ENCODE results near the gene LAMA4.

LAMA4 gene

DNA sequence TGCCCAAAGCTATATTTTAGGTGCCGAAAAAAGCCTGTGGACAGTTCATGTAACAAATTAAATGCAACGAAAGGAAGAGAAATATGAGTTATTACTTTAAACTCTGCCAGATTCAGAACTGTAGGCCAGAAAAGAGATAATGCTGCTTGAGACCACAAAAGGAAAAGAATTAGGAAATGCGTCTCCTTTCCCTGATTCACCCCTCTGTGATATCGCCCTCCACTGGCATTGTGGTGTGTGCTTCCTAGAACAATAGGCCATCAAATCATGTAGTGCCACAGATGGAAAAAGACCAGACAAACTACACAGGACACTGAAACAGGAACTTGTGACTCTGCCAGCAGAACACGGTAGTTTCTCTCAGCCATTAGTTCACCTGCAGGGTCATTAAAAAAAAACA, 14.7 kb upstream of the LAMA4 start:
- no peak for DNase-seq (ENCODE audit: low read depth in 1 of 2, low spot score in 1 of 2)
- no peak for TF ChIP-seq JUND (IDR thresholded peaks at IDR 0.05; ENCODE audit: low read depth)
- in situ Hi-C loops (cut with HindIII; ENCODE audit: low pct_unique_long_range_greater_than_20kb, low sequenced_read_pairs) = no loop called here

DNA sequence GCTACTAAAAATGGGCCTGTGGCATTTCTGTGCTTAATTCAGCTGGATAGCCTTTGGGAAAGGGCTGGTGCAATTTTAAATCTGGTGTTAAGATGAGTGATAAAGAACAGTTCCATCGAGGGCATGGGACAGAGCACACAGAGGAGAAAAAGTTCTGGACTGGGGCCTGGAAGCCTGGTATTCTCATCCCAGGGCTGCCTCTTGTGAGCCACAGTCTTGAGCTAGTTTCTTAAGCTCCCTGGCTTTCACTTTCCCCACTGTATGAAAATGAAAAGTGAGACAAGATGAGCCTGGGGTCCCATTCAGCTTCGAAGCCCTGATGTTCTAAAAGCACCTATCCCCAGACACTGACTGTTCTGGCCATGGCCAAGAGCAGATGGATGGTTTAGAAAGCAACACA, 14.3 kb upstream of the LAMA4 start:
- no peak for DNase-seq (ENCODE audit: low read depth in 1 of 2, low spot score in 1 of 2)
- in situ Hi-C loops (cut with HindIII; ENCODE audit: low pct_unique_long_range_greater_than_20kb, low sequenced_read_pairs) = no loop called here
- TF ChIP-seq JUND (IDR thresholded peaks at IDR 0.05; ENCODE audit: low read depth) = no peak

GRCh38 chr6:112268019-112268418, 13.7 kb upstream of the LAMA4 start:
- no peak for TF ChIP-seq JUND (IDR thresholded peaks at IDR 0.05; ENCODE audit: low read depth)
- DNase-seq (ENCODE audit: low read depth in 1 of 2, low spot score in 1 of 2) = no peak
- in situ Hi-C loops (cut with HindIII; ENCODE audit: low pct_unique_long_range_greater_than_20kb, low sequenced_read_pairs) = no loop called here

- no peak for TF ChIP-seq JUND (IDR thresholded peaks at IDR 0.05; ENCODE audit: low read depth)
- in situ Hi-C loops (cut with HindIII; ENCODE audit: low pct_unique_long_range_greater_than_20kb, low sequenced_read_pairs) = no loop called here
- no peak for DNase-seq (ENCODE audit: low read depth in 1 of 2, low spot score in 1 of 2)
Measured at GRCh38 chr6:112266331-112266730, 12.0 kb upstream of the LAMA4 start.

DNA sequence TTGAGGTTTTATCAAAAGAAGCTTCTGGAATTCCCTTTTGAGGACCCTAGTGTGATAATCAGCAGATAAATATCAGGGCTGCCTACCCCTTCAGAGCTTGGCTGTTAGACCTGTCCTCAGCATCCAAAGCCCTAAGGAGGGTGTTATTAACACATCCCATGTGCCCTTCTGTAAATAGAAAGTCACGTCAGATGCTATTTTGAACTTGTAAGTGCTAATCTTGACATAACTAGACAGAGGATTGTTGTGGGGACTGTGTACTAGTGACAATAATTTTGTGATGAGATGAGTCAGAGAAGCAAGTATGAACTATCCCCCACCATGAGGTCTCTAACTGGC, 4.9 kb upstream of the LAMA4 start:
- in situ Hi-C loops (cut with HindIII; ENCODE audit: low pct_unique_long_range_greater_than_20kb, low sequenced_read_pairs) = no loop called here
- no peak for TF ChIP-seq JUND (IDR thresholded peaks at IDR 0.05; ENCODE audit: low read depth)
- no peak for DNase-seq (ENCODE audit: low read depth in 1 of 2, low spot score in 1 of 2)

DNA sequence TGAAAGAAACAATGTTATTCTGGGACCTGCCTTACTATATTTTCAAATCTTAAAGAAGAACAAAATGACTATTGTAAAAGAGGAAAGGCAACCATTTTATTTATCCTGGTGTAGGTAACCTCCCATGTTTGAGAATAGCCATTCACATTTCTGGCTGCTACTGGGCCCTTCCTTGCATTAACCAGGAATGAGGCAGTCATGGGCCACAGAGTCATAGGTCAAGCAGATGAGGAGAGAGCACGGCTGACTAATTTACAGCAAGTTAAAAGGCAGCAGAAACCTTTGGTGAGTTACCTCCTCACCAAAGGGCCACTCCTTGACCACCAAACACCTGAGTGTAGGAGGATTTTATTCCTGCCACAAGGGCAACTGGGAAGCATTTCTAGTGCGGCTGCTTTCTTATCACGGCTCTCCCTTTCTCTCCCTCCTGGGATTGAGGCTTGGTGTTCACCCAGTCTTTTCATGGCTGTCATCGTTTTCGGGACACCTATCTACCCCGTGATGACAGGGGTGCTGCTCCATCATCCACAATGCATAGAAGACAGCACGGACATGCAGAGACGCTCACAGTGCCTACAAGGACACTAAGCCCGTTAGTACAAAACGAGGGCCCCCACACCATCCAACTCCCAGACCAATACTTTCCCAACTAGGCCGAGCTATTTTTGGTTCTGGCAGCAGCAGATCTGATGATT, 4.4 kb upstream of the LAMA4 start:
- no peak for DNase-seq (ENCODE audit: low read depth in 1 of 2, low spot score in 1 of 2)
- in situ Hi-C loops (cut with HindIII; ENCODE audit: low pct_unique_long_range_greater_than_20kb, low sequenced_read_pairs) = no loop called here
- TF ChIP-seq JUND (IDR thresholded peaks at IDR 0.05; ENCODE audit: low read depth) = no peak

DNA sequence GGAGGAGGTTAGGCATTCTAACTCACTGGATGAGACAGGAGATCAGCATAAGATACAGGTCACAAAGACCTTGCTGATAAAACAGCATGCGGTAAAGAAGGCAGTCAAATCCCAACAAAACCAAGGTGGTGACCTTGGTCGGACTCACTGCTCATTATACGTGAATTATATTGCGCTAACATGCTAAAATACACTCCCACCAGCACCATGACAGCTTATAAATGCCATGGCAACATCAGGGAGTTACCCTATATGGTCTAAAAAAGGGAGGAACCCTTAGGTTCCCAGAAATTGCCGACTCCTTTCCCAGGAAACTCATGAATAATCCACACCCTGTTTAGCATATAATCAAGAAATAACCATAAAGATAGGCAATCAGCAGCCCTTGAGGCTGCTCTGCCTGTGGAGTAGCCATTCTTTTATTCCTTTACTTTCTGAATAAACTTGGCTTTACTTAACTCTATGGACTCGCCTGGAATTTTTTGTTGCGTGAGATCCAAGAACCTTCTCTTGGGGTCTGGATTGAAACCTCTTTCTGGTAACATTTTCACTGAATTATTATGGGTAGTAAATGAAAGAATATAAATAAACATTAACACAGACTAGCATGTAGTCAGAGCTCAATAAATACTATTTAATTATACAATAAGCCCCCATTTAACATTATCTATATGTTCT, 3.0 kb upstream of the LAMA4 start:
- DNase-seq (ENCODE audit: low read depth in 1 of 2, low spot score in 1 of 2) = no peak
- in situ Hi-C loops (cut with HindIII; ENCODE audit: low pct_unique_long_range_greater_than_20kb, low sequenced_read_pairs) = no loop called here
- no peak for TF ChIP-seq JUND (IDR thresholded peaks at IDR 0.05; ENCODE audit: low read depth)

- DNase-seq (ENCODE audit: low read depth in 1 of 2, low spot score in 1 of 2) = no peak
- in situ Hi-C loops (cut with HindIII; ENCODE audit: low pct_unique_long_range_greater_than_20kb, low sequenced_read_pairs) = no loop called here
- TF ChIP-seq JUND (IDR thresholded peaks at IDR 0.05; ENCODE audit: low read depth) = no peak
Measured at GRCh38 chr6:112254921-112255320, 554 bp upstream of the LAMA4 start.

GRCh38 chr6:112253498-112253840, 898 bp downstream of the LAMA4 start:
- no peak for TF ChIP-seq JUND (IDR thresholded peaks at IDR 0.05; ENCODE audit: low read depth)
- in situ Hi-C loops (cut with HindIII; ENCODE audit: low pct_unique_long_range_greater_than_20kb, low sequenced_read_pairs) = no loop called here
- peak in 1 of 2 experiments; percentile 23 for DNase-seq (ENCODE audit: low read depth in 1 of 2, low spot score in 1 of 2)

DNA sequence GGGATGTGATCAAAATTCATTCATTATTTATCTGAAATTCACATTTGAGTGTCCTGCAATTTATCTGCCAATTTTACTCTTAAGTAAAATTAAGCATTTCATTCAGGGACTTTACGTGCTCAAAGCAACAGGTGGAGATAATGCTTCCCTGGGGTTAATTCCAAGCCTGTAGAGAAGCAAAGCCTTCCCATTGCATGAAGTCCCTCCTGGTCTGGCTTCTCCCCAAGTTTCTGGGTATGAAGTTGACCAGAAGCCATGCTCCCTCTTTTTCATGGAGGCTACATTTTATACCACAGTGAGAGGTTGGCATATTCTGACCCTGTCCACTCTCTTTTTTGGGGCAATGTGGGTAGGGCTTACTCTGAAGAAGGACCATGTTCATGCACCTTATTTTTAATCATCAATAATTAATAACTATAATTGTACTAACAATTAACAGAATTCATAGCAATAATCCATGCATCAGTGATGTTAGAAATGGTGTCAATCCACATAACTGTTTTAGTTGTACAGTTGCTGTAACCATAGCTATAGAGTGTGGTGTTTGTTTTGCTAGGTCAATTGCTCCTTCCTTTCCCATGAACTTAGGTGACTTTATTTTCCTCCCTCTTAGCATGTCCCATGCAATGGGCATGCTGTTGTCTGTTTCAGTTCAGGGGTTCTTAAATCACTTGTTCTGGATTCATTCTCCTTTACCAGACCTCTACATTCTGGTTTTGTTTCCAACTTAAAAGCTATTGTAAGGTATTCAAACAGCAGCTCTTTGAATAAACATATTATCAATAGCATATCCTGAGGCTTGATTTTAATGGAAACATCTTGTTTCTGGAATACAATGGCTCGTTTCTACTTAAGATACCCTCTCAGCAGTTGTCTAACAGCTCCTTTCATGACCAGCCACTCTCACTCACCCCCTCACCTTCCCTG, 1.5 kb downstream of the LAMA4 start:
- TF ChIP-seq JUND (IDR thresholded peaks at IDR 0.05; ENCODE audit: low read depth) = no peak
- no peak for DNase-seq (ENCODE audit: low read depth in 1 of 2, low spot score in 1 of 2)
- in situ Hi-C loops (cut with HindIII; ENCODE audit: low pct_unique_long_range_greater_than_20kb, low sequenced_read_pairs) = no loop called here

DNA sequence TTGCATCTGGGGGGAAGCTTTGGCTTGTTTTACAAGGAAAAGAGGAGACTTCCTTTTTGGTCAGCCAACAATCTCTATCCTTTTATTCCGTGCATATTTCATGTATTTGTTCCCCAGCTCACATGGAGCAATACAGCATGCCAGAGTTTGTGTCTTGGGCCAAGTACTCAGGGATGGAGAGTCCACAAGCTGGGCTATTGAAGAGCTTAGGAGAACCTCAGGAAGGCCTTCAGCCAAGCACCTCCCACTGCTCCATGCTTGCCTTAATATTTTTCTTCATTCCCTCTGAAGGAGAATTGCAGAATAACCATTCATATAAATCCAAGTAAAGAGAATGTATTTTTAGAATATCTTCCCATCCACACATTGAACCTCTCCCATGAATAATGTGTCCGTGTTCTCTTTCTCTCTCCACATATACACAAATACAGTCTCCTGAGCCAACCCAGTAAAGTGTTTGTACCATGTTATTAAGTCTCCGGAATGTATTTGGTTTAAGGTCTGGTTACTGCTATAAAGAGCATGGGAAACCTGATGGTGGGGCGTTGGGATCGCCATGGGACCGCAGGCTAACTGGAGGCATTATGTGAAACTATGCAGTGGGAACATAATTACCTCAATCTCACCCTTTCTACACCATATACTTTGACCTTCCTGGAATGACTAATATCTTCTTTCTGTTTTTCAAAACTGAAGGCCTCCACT, 3.0 kb downstream of the LAMA4 start:
- DNase-seq (ENCODE audit: low read depth in 1 of 2, low spot score in 1 of 2) = no peak
- TF ChIP-seq JUND (IDR thresholded peaks at IDR 0.05; ENCODE audit: low read depth) = no peak
- in situ Hi-C loops (cut with HindIII; ENCODE audit: low pct_unique_long_range_greater_than_20kb, low sequenced_read_pairs) = no loop called here

- no peak for DNase-seq (ENCODE audit: low read depth in 1 of 2, low spot score in 1 of 2)
- TF ChIP-seq JUND (IDR thresholded peaks at IDR 0.05; ENCODE audit: low read depth) = no peak
- in situ Hi-C loops (cut with HindIII; ENCODE audit: low pct_unique_long_range_greater_than_20kb, low sequenced_read_pairs) = no loop called here
Measured at GRCh38 chr6:112249489-112249888, 4.9 kb downstream of the LAMA4 start.
